ENCODE results near the gene BMI1. TPM values are rescaled to one million over a fixed set of nuclear protein-coding genes. Genes with fewer than 3 reads are reported as not detected.
"Not testable (repeated sequence)": the region's sequence is repeated elsewhere in the genome, so short reads cannot be mapped to it uniquely, and the experiment has no call there.

The BMI1 gene
- total RNA-seq, 4 donors from 2014 or later: 55.4 to 76.1 (median 62.6) TPM

- DNase-seq (ENCODE audit: low spot score) (no peak), ATAC-seq (ENCODE audit: low FRiP score) (no peak)
- no peak for TF ChIP-seq CTCF (IDR thresholded peaks at IDR 0.05)
Observed at GRCh38 chr10:22356324-22356873, 35.5 kb downstream of the BMI1 start.

- ATAC-seq (ENCODE audit: low FRiP score); DNase-seq (ENCODE audit: low spot score): not testable (repeated sequence)
Observed at GRCh38 chr10:22357770-22358169, 36.9 kb downstream of the BMI1 start.

- TF ChIP-seq CTCF (IDR thresholded peaks at IDR 0.05): no peak
- ATAC-seq (ENCODE audit: low FRiP score): no peak
Observed at GRCh38 chr10:22363305-22363704, 42.4 kb downstream of the BMI1 start.

GRCh38 chr10:22364407-22365140 lies 43.7 kb downstream of the BMI1 start:
- no peak for TF ChIP-seq CTCF (IDR thresholded peaks at IDR 0.05)
- no peak for ATAC-seq (ENCODE audit: low FRiP score)
- no peak for DNase-seq (ENCODE audit: low spot score)

More at GRCh38 chr10:22363305-22363704, 42.4 kb downstream of the BMI1 start:
- no peak for DNase-seq (ENCODE audit: low spot score)

- ATAC-seq (ENCODE audit: low FRiP score) (no peak), DNase-seq (ENCODE audit: low spot score) (no peak)
- no peak for TF ChIP-seq CTCF (IDR thresholded peaks at IDR 0.05)
Observed at GRCh38 chr10:22365233-22365632, 44.3 kb downstream of the BMI1 start.

- ATAC-seq (ENCODE audit: low FRiP score) (no peak), DNase-seq (ENCODE audit: low spot score) (no peak)
- no peak for TF ChIP-seq CTCF (IDR thresholded peaks at IDR 0.05)
Observed at GRCh38 chr10:22365644-22366434, 44.9 kb downstream of the BMI1 start.

GRCh38 chr10:22366435-22366703 lies 45.5 kb downstream of the BMI1 start:
- no peak for DNase-seq (ENCODE audit: low spot score)
- no peak for ATAC-seq (ENCODE audit: low FRiP score)
- TF ChIP-seq CTCF (IDR thresholded peaks at IDR 0.05): no peak
